GM08714 (cell line): ENCODE measurements around the gene PRPF40B.

Experiments
- H3K4me3 ChIP-seq: fragments of 200-500 bp; sonication (Bioruptor generic); 2 replicates; pipeline ENCODE4 v1.5.1; 2014; ENCODE audit warnings: mild to moderate bottlenecking, low read length, inconsistent platforms
- ZNF274 ChIP-seq: IDR thresholded peaks from 2 replicates; pipeline ENCODE4 v1.6.1; 2012; ENCODE audit warnings: mild to moderate bottlenecking, low read depth, low read length

The PRPF40B gene

DNA sequence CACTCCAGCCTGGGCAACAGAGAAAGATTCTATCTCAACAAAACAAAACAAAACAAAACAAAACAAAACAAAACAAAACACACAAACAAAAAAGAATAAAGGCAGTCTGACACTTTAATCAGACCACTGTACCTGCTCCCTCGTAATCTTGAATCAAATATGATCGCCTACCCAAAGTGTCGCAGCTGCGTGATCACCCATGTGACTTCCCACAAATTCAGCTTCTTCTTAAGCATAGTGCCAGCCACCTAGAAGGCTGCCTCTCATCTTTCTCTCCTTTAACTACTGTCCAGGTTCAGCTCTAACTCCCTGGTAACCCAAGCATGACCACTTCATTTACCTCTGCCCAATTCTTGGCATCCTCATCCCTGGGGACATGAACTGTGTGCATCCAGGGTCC lies 46.4 kb downstream of the PRPF40B start:
- no peak overlapping the region for H3K4me3 ChIP-seq
- TF ChIP-seq ZNF274 = no peak

DNA sequence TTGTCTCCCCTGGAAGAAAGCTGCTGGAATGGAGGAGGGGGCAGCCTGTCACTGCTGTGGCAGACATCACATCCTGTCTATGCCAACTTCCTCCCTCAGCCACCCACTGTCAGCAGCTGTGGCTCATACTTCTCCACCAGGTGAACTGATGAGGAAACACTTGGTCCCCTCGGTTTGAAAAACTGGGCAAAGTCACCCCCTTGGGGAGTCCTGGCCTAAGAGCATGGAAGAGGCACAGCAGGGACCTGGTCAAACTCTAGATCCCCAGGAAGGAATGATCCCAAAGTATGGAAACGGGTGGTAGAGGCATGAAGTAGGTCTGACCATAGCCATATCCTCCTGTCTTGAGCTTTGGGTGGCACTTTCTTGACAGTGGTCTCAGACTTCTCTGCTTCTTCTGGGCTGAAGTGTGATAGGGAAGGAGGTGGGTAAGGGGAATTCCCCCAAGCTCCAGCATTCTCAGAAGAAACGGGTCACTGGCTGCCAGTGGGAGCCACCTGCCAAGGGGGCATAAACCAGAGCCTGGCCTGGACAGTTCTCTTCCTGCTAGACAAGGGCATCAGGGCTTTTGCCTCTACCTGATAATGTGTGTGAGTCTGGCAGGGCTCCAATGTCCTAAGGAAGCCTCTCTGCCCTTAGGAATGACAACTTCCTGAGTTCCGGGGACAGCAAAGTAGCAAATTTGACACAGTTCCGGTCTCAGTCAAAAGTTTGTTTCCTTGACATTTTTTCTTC lies 47.8 kb downstream of the PRPF40B start:
- no peak overlapping the region; the same call in 1 of the 2 replicates for H3K4me3 ChIP-seq
- no peak for TF ChIP-seq ZNF274

DNA sequence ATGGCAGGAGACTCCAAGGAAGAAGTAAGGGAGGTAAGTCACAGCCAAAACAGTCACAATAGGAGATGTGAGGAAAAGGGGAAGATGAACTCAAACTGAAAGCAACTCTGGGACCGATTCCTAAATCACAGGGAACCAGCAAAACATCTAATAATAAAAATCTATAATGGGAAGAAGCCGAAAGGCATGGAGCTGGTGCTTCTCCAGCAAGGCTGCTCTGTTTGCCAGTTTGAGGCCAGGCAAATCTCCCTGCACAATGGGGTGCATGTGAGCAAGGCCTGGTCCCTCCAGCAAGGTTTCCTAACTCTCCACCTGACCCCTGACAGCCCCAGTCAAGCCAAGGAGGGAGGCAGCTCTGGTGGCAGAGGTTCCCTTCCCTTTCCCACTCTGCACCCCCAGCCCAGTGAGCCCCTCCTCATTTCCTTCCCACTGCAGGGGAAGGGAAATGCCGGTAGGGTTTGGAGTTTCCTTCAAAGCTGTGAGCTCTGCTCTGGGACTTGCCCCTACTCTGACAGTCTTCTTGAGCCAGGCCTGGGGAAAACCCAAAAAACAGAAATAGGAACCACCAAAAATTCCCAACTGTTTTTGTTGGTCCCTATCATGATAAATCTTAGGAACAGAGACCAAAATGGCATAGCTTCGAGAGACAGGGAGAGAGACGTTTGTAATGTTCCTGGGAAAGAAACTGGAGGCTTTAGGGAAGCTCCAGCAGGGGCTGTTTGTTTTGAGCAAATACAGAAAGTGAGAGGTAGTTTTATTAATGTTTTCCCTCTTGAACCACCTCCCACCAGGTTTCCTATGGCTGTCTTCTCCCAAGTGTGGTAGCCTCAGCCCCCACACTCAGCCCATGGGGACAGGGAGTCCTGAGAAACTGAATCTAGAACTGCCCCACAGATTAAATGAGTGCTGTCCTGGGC lies 49.2 kb downstream of the PRPF40B start:
- no peak for TF ChIP-seq ZNF274
- H3K4me3 ChIP-seq = peak overlapping the region; percentile 9; the same call in 1 of the 2 replicates

DNA sequence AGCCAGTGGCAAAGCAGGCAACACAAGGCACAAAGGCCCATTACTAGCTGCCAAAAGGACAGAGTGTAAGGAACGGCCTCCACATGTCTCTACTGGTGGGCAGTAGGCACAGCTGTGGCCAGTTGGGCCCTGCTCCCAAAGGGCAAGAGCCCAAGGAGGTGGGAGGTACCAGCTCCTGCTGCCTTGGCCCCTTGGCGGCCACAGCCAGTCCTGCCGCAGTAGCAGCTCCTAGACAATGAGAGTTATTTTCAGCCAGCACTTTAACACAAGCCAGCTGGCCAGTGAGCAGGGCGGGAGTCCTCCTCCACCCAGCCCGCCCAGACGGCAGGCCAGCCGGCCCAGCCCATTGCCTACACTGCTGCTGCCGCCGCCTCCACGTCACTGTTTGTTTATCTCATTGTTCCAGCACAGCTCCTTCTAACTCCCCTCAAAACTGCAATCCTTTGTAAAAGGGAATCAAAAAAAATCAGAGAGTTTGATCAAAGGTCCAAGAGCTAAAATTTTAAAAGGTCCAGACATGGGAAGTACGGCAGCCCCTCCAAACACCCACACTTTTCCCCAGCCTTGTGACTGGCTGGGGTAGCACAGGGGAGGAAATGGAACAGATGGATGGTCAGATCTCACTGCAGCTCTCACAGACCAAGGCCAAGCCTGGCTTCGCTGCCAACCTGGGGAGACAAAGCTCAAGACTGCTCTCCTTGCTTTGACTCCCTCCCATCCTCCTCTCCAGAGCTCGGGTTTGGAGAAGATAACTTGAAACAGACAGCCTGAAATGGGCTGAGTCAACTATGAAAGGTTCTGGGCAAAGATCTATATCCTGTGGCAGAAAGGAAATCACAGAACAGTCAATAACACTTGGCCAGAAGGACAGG lies 50.3 kb downstream of the PRPF40B start:
- no peak overlapping the region for H3K4me3 ChIP-seq
- no peak for TF ChIP-seq ZNF274

DNA sequence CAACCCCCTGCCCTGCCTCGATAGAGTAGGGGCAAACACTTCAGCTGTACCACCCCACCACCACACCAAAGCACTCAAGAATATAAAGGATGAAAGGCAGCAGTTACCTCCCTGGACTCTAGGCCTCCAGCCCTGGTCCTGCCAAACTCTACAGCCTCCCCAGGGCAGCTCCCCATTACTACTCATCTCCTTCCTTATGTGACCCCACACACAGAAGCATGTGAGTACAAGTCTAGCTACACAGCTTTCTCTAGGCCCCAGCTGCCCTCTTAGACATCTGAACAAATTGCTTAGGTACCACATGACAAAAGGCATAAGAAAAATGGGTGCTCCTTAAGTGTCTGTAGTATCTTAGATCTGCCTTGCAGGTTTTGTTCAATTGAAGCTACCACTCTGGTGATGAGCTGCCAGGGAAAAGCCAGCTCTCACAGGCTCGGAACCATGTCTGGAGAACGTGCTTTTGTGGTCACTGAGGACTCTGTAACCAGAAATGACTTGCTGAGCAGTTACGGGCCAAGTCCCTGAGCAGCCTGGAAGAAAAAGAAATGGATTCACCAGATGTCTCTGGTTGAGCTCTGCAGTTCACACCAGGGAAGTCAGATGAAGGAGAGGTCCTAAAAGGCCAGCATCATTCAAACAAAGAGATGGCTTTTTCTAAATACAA lies 51.1 kb downstream of the PRPF40B start:
- H3K4me3 ChIP-seq = no peak overlapping the region
- no peak for TF ChIP-seq ZNF274

DNA sequence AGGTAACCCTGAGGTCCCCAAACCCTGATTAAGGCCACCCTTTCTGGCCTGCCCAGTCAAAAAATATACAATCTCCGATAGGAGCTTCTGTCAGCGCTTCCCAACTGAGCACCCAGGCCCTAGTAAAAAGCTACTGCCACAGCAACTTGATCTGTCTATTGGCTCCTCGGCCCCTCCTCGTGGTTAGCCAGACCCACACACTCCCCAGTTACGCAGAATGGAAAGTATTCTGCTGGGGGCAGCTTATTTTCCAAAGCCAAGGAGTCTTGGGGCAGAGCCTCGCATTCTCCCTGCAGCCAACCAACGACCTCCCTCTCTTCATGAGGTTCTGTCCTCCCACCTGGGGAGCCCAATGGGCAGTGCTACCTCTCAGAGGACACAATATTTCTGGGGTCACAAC lies 51.8 kb downstream of the PRPF40B start:
- TF ChIP-seq ZNF274 = no peak
- H3K4me3 ChIP-seq = no peak overlapping the region

DNA sequence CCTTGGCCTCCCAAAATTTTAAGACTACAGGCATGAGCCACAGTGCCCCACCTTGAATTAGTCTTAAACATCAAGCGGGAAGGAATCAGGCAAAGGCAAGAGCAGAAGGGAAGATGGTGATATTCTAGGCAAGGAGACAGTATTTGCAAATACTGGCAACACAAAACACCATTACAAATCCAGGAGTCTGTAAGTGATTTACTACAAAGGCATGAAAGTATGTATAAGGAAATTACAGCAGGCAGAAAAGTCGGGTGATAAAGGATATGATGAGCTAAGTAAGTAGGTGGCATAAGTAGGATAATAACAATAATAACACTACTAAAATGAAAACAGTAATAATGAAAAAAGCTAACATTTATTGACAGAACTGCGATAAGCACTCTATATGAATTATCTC lies 55.4 kb downstream of the PRPF40B start:
- no peak for TF ChIP-seq ZNF274
- H3K4me3 ChIP-seq = no peak overlapping the region

DNA sequence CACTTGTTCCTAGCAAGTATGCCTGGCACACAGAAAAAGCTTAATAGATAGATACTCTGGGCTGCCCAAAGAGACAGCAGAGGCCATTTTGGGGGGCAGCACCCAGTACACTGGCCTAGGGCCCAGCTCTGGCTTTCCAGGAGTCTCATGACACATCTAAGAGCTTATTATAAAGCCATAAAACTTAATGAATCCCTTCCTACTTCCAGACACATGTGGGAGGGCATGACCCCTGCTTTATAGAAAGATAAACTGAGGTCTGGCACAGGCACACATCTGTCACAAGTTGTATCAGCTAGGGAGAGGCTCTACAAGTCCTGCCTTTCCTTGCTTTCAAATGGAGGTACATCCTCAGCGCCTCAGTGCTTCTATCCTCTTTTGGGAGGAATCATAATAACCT lies 56.7 kb downstream of the PRPF40B start:
- TF ChIP-seq ZNF274 = no peak
- no peak overlapping the region for H3K4me3 ChIP-seq

DNA sequence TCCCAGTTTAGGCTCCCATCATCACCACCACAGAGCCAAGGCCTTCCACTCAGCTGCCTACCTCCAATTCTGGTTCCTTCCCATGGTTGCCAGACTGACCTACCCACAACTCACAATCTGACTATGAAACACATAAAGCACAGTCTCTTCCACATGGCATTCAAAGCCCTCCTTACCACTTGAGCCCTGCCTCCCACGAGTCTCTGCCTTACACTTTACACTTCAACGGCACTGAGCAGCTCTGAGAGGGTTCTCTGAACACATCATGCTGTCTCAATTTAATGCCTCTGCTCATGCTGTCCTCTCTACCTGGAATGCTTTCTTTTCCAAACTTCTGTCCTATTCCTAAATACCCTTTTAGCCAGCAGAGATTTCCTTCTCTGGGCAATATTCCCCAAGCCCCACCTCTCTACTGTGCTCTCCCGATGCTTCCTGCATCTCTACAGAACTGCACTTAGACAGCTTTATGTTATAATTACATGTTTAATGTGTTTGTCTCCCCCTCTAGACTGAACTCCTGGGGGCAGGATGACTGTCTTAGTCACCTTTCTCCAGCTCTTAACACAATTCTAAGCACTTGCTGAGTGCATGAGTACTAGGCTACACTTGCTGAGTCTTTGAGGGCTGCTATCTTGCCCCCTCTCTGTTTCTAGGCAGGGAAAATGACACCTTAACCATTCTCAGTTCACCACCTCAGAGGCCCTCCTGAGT lies 60.4 kb downstream of the PRPF40B start:
- no peak for TF ChIP-seq ZNF274
- H3K4me3 ChIP-seq = no peak overlapping the region

DNA sequence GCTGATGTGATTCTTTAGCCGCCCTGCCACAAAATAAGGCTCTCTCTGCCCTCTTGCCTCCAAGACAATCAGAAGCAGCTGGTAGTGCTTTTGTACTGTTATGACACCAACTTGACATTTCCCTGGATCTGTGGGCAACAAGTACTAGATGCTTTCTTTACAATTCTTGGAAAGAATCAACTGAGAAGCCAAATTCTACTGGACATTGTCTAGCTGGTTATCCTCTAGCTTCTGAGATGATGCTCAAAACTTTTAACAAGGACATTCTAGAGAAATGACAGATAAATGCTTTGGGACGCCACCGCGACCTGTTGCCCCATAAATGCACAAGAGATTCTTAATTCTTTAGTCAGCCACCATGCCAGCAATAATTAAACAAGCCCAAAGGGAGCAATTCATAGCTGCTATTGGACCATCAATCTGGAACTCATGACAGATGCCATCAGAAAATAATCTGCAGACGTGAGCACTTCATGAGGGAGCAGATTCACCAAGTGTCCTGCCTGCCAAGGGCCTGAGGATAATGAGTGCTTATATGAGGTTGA lies 61.0 kb downstream of the PRPF40B start:
- no peak for TF ChIP-seq ZNF274
- no peak overlapping the region for H3K4me3 ChIP-seq

DNA sequence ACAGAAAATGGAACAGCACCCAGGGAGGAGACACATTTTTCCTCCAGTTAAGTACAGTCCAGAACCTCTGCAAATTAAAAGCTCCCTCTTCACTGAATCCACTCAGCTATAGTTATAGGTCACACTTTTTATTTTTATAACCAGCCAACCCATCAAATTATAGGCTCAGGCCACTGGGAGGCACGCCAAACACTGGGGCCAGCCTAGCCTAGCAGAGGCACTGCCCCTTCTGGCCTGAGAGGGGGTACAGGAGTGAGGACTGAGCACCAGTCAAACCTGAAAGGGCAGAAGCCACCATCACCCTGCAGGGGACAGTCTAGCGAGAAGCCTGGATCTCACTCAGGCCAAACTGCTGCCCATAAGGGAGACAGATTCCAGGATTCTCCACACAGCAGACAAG lies 64.6 kb downstream of the PRPF40B start:
- H3K4me3 ChIP-seq = no peak overlapping the region
- no peak for TF ChIP-seq ZNF274

DNA sequence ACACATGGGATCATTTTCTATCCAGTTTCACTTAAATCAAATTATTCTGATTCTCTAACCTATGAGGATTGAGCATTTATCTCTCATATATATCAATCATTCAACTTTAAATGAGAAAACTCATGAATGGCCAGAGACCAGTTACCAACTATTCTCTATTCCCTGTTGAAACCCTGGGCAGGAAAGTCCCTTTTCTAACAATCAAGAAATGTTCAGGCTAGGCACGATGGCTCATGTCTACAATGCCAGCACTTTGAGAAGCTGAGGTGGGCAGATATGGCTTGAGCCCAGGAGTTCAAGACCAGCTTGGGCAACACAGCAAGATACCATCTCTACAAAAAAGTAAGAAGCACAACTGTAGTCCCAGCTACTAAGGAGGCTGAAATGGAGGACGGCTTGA lies 65.9 kb downstream of the PRPF40B start:
- no peak for TF ChIP-seq ZNF274
- H3K4me3 ChIP-seq = no peak overlapping the region; the same call in 1 of the 2 replicates

DNA sequence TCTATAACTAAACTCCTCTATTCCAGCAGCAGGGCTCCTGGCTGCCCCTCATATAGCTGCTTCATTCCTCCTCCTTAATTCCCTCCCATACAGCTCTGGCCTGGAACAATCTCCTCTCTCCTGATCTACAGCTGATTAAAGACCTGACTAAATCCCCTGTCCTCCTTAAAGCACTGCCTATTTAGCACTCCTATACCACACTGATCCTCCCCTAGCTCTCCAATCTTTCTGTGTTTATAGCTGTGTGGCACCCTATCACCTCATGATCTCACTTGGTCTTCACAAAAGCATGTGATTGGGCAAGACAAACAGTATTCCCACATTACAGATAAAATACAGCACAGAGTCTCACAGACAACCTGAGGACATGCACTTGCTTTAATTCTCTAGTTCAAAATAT lies 66.4 kb downstream of the PRPF40B start:
- no peak overlapping the region; the same call in 1 of the 2 replicates for H3K4me3 ChIP-seq
- TF ChIP-seq ZNF274 = no peak
